G401.6 (cell line): ENCODE measurements around the gene FLCN.
"Not testable (repeated sequence)": the region's sequence is repeated elsewhere in the genome, so short reads cannot be mapped to it uniquely, and the experiment has no call there.

Experiments
- FAIRE-seq: peaks from 2 replicates; lab custom pipeline; 2012; peaks lifted over from hg19 to GRCh38; lab: Jason Lieb, UNC

Gene FLCN

DNA sequence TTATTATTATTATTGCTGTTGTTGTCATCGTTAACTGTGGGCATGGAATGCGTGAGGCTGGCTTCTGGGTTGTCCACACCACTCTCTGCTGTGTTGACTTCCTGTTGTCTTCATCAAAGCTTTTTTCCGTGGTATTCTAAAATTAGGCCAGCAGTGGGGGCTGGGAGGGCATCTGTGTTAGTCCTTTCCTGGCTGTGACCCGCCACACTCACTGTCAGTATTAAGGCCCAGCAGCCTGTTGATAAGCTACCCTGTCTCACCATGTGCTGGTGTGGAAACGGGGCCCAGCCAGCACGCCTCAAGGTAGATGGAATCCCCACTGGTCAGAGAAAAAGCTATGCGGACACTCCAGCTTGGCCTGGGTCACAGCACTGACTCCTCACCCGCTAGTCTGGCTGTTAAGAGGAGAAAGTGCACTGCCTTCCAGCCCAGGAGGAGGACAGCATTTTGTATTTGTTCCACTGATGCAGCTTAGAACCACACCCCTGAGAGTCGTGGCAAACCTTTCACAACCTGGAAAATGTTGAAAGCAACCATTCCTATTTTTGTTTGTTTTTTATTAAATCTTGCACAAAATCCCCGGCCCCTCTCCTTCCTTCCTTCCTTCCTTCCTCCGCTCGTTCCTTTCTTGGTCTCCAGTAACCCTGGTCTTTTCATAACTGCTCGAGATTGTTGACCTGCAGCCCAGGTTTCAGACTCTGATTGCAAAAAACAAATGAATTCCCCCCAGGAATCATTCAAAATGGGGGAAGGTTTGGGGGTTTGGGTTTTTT lies 51.8 kb downstream of the FLCN start:
- FAIRE-seq = not testable (repeated sequence)

- no peak for FAIRE-seq
Observed at GRCh38 chr17:17183744-17184143, 53.2 kb downstream of the FLCN start.

- FAIRE-seq = no peak
Observed at GRCh38 chr17:17182598-17183136, 54.3 kb downstream of the FLCN start.

DNA sequence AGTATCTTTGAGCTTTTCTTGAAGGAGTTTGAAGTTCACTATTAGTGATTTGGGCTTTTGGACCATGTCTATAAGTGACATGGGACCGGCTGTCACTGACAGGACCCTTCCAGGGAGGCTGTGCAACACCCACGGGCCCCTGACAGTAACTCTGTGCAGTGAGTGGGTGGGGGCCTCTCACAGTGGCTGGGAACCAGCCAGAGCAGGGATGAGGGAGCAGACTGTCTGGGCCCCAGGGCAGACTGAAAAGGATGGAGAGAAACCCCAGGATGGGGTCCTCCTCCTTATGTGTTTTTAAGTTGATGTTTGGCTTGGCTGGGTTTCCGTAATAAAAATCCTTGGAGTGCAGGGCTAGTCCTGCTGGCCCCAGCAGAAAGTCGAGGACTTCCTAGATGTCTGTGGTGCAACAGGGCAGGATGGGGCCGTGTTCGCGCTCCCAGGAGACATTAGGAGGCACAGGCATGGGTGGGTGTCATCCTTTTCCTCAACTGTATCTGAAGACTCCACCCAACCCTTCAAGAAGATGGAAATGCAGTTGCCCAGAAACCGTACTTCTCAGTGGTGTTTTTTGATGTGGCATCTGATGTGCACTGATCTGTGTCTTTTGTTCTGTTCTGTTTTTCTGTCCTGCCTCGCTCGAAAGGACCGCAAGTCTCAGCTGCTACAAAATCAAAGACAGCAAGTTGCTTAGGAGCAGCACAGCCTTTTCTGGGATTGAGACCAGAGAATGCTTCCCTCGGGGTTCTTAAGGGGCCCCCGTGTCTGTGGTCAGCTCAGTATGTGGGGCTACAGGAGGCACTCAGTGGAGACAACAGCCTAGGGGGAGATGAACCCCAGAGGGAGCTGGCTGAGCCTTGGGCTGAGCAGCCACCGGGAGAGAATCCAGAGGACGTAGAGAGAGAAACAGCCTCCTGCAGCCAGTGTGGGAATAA lies 55.0 kb downstream of the FLCN start:
- FAIRE-seq = no peak

GRCh38 chr17:17180741-17181525 lies 56.0 kb downstream of the FLCN start:
- FAIRE-seq = no peak

- FAIRE-seq = no peak
Observed at GRCh38 chr17:17180141-17180603, 56.8 kb downstream of the FLCN start.

GRCh38 chr17:17179371-17179827 lies 57.6 kb downstream of the FLCN start:
- FAIRE-seq = no peak

DNA sequence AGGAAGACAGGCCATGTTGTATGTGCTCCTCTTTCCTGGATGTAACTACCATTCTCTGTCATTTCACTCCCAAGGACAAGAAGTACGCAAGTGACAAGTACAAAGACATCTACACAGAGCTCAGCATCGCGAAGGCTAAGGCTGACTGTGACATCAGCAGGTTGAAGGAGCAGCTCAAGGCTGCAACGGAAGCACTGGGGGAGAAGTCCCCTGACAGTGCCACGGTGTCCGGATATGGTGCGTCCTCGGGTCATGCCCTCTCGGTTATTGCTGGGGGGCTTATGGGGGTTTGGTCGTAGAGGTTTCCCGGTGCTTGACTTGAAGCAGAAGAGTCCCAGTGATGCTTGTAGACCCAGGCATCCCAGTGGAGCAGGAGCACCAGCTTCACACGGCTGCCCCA lies 59.8 kb downstream of the FLCN start:
- FAIRE-seq = no peak

GRCh38 chr17:17176341-17176740 lies 60.6 kb downstream of the FLCN start:
- no peak for FAIRE-seq

DNA sequence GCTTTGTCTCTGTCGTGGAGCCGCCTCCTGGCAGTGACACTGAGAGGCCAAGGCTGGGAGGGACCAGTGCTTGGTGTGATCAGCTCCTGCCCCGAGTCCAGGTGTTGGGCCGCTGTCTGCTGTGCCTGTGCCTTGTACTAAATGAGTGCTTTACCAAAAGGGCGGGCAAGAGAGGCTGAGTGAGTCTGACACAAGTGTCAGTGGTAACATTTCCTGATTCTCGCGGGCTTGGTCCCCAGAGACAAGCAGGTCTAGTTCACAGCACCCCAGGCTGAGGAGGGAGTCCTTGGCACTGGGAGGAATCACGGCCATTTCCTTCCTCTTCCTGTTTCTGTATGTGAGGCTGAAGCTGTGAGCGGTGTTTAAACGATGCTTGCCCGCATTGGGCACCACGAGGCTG lies 61.1 kb downstream of the FLCN start:
- FAIRE-seq = no peak

DNA sequence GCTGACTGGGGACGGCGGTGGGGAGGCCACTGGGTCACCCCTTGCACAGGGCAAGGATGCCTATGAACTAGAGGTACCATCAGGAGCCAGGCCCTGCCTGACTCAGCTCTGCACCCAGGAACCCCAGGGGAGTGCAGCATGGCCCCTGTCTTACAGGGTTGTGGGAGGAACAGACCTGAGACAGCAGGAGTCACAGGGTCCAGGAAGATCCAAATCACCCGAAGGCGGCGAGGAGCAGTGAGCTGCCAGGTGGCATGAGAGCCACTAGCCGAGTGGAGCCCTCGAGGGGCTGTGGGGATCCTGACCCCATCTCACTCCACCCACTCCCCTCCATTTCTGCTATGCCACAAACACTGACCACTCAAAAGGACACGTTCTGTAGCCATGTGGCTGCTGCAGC lies 61.6 kb downstream of the FLCN start:
- no peak for FAIRE-seq

GRCh38 chr17:17173921-17174320 lies 63.0 kb downstream of the FLCN start:
- no peak for FAIRE-seq

DNA sequence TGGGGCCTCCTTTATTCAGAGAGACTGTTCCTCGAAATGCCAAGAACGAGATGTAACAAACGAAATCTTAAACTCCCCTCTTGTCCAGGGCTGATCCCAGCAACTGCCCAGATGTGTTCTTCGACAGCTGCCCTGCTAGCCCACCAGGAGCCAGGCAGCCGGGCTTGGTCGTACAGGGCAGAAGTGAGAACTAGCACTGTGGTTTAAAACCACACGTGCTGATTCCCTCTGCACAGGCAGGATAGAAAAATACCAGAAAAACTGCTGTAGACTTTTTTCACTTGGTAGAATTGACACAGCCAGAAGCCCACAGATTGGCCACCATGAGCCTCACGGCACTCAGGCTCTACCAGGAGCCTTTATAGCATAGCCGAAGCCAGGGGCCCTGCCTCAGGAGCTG lies 64.0 kb downstream of the FLCN start:
- FAIRE-seq = no peak

GRCh38 chr17:17172001-17172939 lies 64.7 kb downstream of the FLCN start:
- FAIRE-seq = no peak

- no peak for FAIRE-seq
Observed at GRCh38 chr17:17171186-17171585, 65.8 kb downstream of the FLCN start.

DNA sequence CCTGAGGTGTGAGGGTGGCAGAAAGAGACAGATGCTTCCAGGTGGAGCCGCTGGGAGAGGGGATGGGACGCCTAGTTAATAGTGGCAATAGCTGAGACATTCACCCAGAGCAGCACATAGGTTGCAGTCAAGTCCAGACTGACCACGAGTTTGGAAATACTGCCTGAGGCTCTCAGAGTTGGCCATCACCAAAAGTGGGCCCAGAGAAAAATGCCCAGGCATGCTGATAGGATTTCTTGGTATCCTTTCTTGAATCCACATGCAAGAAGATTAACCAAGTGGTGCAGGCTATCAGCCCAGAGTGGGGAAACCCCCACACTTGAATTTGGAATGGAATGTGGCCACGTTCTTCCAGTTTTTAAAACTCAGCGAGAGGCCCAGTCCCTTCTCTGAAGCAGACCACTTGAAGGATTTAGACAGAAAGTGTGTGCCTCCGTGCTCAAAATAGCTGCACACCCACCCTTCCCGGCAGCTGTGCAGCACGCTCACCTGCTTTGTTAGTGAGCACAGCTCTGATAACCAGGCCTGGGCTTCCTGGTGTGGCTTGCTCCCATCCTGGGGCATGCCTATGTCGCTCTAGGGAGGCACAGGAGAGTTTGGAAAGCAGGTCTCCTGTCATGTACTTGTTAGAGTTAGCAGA lies 66.5 kb downstream of the FLCN start:
- no peak for FAIRE-seq

GRCh38 chr17:17169396-17169795 lies 67.6 kb downstream of the FLCN start:
- FAIRE-seq = no peak

DNA sequence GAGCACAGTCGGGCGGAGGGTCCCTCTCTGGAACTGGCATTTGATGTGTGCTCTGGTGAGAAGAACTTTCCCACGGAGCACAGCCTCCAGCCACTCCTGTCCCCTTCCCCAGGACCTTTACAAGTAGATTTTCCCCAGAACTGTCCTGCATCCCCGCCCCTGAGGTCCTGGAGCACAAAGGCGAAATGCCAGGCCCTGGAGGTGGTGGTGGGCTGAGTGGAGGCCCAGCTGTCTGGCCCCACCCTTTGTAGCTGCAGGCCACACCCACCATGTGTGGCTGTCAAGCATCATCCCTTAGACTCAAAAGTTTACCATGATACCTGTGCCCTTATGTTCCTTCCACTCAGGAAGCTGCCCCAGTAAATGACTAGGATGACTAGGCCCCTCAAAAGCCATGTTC lies 68.6 kb downstream of the FLCN start:
- FAIRE-seq = no peak

- no peak for FAIRE-seq
Observed at GRCh38 chr17:17167986-17168385, 69.0 kb downstream of the FLCN start.

DNA sequence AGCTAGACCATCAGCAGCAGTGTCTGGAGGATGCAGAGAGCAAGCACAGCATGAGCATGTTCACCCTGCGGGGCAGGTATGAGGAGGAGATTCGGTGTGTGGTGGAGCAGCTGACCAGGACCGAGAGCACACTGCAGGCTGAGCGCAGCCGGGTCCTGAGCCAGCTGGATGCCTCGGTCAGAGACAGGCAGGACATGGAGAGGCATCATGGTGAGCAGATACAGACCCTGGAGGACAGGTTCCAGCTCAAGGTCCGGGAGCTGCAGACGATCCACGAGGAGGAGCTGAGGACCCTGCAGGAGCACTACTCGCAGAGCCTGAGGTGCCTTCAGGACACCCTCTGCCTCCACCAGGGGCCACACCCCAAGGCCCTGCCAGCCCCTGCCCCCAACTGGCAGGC lies 69.6 kb downstream of the FLCN start:
- no peak for FAIRE-seq

- FAIRE-seq = no peak
Observed at GRCh38 chr17:17166446-17166845, 70.5 kb downstream of the FLCN start.
